Prostate gland (tissue), 2 donors: Measurements from ENCODE around the gene NEDD8. TPM values are rescaled to one million over a fixed set of nuclear protein-coding genes. Genes with fewer than 3 reads are reported as not detected.

Experiments used
- DNase-seq: peaks from one replicate; pipeline ENCODE4 v3.0.0-alpha.2; 2019; ENCODE audit warnings: low spot score
- H3K27ac ChIP-seq, 2 donors: fragments of 200-600 bp; sonication (generic); 2 replicates each; pipeline ENCODE4 v1.5.1; 2017 to 2019
- H3K27me3 ChIP-seq: fragments of 200-600 bp; sonication (generic); replicated peaks from 2 replicates; pipeline ENCODE4 v1.5.1; 2019; ENCODE audit not compliant: insufficient read depth
- H3K36me3 ChIP-seq, 2 donors: fragments of 200-600 bp; sonication (generic); 1 replicate in 1 of 2; 2 replicates in 1 of 2; pipeline versions ENCODE4 v1.5.1 to v1.8.1; 2017 to 2019
- H3K4me1 ChIP-seq: fragments of 200-600 bp; sonication (generic); replicated peaks from 2 replicates; pipeline ENCODE4 v1.5.1; 2019
- H3K4me3 ChIP-seq, 2 donors: fragments of 200-600 bp; sonication (generic); 2 replicates each; pipeline ENCODE4 v1.5.1; 2017 to 2019
- H3K9me3 ChIP-seq: fragments of 200-600 bp; sonication (generic); 2 replicates; pipeline ENCODE4 v1.5.1; 2017
- CTCF ChIP-seq, 4 experiments: fragments of 200-600 bp in 2 of 4; fragments of 450-650 bp in 2 of 4; sonication (generic) in 2 of 4; IDR thresholded peaks; 1 replicate in 3 of 4; 2 replicates in 1 of 4; pipeline ENCODE4 v1.5.1; 2016 to 2019; ENCODE audit warnings: antibody characterized with exemption in 4 of 4, mild to moderate bottlenecking in 2 of 4, moderate library complexity in 2 of 4
- POLR2A ChIP-seq: fragments of 450-650 bp; IDR thresholded peaks from one replicate; pipeline ENCODE4 v1.6.1; 2016; ENCODE audit warnings: antibody characterized with exemption, mild to moderate bottlenecking
- POLR2AphosphoS5 ChIP-seq: sonication (generic); formaldehyde crosslinking; IDR thresholded peaks from one replicate; pipeline ENCODE4 v1.6.1; 2017; ENCODE audit warnings: antibody characterized with exemption
- WGBS: methylation state at CpG from one replicate; pipeline ENCODE4 v1.1.5; 2018; 5-methylcytosine and 5-hydroxymethylcytosine counted together
- intact Hi-C: fragments of 100-400 bp; cut with DNase I; formaldehyde crosslinking; loops from one replicate; pipeline ENCODE4 v1.14.2; 2022
- total RNA-seq, 2 donors: library from RNA; depleted of rRNA; stranded (reverse); fragments of >200 nt; gene quantifications; one replicate each; pipeline ENCODE4 v1.1.0, GENCODE V29; 2016

Gene NEDD8
- total RNA-seq, 2 donors from 2014 or later, result 114 to 185 TPM

GRCh38 chr14:24238123-24238522, 6.0 kb upstream of the NEDD8 start:
- no peak for DNase-seq
- peaks cover 26% of the 10 kb centered on the region for H3K4me1 ChIP-seq
- no peak for TF ChIP-seq CTCF (IDR thresholded peaks at IDR 0.05)
- TF ChIP-seq POLR2A, result no peak
- no peak for TF ChIP-seq POLR2AphosphoS5

GRCh38 chr14:24237463-24237955, 5.3 kb upstream of the NEDD8 start:
- Histone ChIP-seq H3K36me3 (peaks cover 3 to 6% of the 10 kb centered on the region in 2 donors), H3K9me3 (no peaks in the 10 kb centered on the region), H3K4me3 (no peak overlapping the region), H3K27ac (no peak overlapping the region), H3K27me3 (no peaks in the 10 kb centered on the region), H3K4me1 (peaks cover 27% of the 10 kb centered on the region)
- intact Hi-C loops, result no loop called here
- TF ChIP-seq CTCF (IDR thresholded peaks at IDR 0.05), result no peak
- no peak for TF ChIP-seq POLR2AphosphoS5
- TF ChIP-seq POLR2A, result no peak
- WGBS, result 84% methylated on average over 2 of the region's 2 CpGs
- DNase-seq, result no peak

More at GRCh38 chr14:24238123-24238522, 6.0 kb upstream of the NEDD8 start:
- Histone ChIP-seq H3K4me3 (no peak overlapping the region), H3K27me3 (no peaks in the 10 kb centered on the region), H3K27ac (no peak overlapping the region), H3K9me3 (no peaks in the 10 kb centered on the region), H3K36me3 (peaks cover 3 to 6% of the 10 kb centered on the region in 2 donors)
- intact Hi-C loops, result no loop called here
- WGBS, result 74% methylated on average over 5 of the region's 5 CpGs

GRCh38 chr14:24236689-24237462, 4.7 kb upstream of the NEDD8 start:
- TF ChIP-seq POLR2A (no peak), POLR2AphosphoS5 (no peak), CTCF (IDR thresholded peaks at IDR 0.05) (no peak)
- no peak for DNase-seq
- 93% methylated on average over 6 of the region's 6 CpGs for WGBS
- Histone ChIP-seq H3K4me1 (peaks cover 27% of the 10 kb centered on the region), H3K27ac (no peak overlapping the region), H3K27me3 (no peaks in the 10 kb centered on the region), H3K9me3 (no peaks in the 10 kb centered on the region), H3K36me3 (peaks cover 3 to 6% of the 10 kb centered on the region in 2 donors), H3K4me3 (no peak overlapping the region)
- intact Hi-C loops, result no loop called here

- Histone ChIP-seq H3K36me3 (peaks cover 3 to 6% of the 10 kb centered on the region in 2 donors), H3K27ac (no peak overlapping the region), H3K4me1 (peaks cover 21% of the 10 kb centered on the region), H3K9me3 (no peaks in the 10 kb centered on the region), H3K4me3 (no peak overlapping the region), H3K27me3 (no peaks in the 10 kb centered on the region)
- WGBS, result 92% methylated on average over 5 of the region's 5 CpGs
- no peak for DNase-seq
- intact Hi-C loops, result no loop called here
- no peak for TF ChIP-seq POLR2AphosphoS5
- no peak for TF ChIP-seq POLR2A
- TF ChIP-seq CTCF (IDR thresholded peaks at IDR 0.05), result no peak
Observed at GRCh38 chr14:24235804-24236688, 3.9 kb upstream of the NEDD8 start.
